K562 (cell line): Measurements from ENCODE around the gene DYSF. TPM values are rescaled to one million over a fixed set of nuclear protein-coding genes. Genes with fewer than 3 reads are reported as not detected.

Source experiments
- ATAC-seq: fragments of 200-7000 bp; cut with Tn5 transposase; 3 replicates; pipeline ENCODE4 v1.9.1; 2020; ENCODE audit warnings: moderate library complexity
- BruUV-seq: library from RNA; stranded (reverse); fragments of 400-500 nt; replicated peaks from 2 replicates; lab custom pipeline; 2021; lab: Mats Ljungman, UMichigan
- CTCF ChIA-PET: fragments of 300-600 bp; formaldehyde crosslinking; extraction: SDS; loops from one replicate; lab custom pipeline; 2021; ENCODE audit warnings: low intra/inter-chr PET ratio; lab: Yijun Ruan, JAX
- POLR2A ChIA-PET: fragments of 300-600, 350-650 bp; sonication (Branson Sonifier 250); formaldehyde crosslinking; extraction: SDS; loops from one replicate; lab custom pipeline; 2021; ENCODE audit warnings: antibody characterized with exemption, inconsistent platforms; lab: Yijun Ruan, JAX
- DNase-seq, 4 experiments: peaks; one replicate each; pipeline versions ENCODE4 v3.0.0 to v3.0.0-alpha.2; 2011 to 2018; ENCODE audit warnings: low spot score in 3 of 4, mixed read lengths in 3 of 4; ENCODE audit errors: extremely low read depth in 1 of 4
- FAIRE-seq: peaks from 2 replicates; lab custom pipeline; 2011; peaks lifted over from hg19 to GRCh38; lab: Jason Lieb, UNC
- H2AFZ ChIP-seq: 2 replicates; pipeline ENCODE4 v1.6.0; 2011; ENCODE audit warnings: low read depth, low read length, control low read depth, inconsistent platforms
- H3K27ac ChIP-seq: fragments of 200-600 bp; 3 replicates; pipeline ENCODE4 v1.8.0; 2011; ENCODE audit warnings: low read depth, mild to moderate bottlenecking, control low read depth, inconsistent platforms, low read length, moderate library complexity, mixed read lengths; ENCODE audit errors: extremely low read depth
- H3K27me3 ChIP-seq, 2 experiments: fragments of 300-600 bp in 1 of 2; 2 replicates in 1 of 2; 3 replicates in 1 of 2; pipeline versions ENCODE4 v1.6.0 to v1.8.0; 2011; ENCODE audit warnings: inconsistent platforms in 2 of 2, low read length in 2 of 2, mild to moderate bottlenecking in 1 of 2, mixed read lengths in 1 of 2, moderate library complexity in 1 of 2; ENCODE audit not compliant: control insufficient read depth in 2 of 2, insufficient read depth in 2 of 2
- H3K36me3 ChIP-seq: fragments of 300-600 bp; 3 replicates; pipeline ENCODE4 v1.8.0; 2011; ENCODE audit warnings: mild to moderate bottlenecking, low read length, inconsistent platforms; ENCODE audit not compliant: control insufficient read depth, insufficient read depth
- H3K4me1 ChIP-seq, 2 experiments: fragments of 200-600 bp in 1 of 2; replicated peaks in 1 of 2; 2 replicates in 1 of 2; 3 replicates in 1 of 2; pipeline versions ENCODE4 v1.5.1 to v1.8.0; 2011; ENCODE audit warnings: inconsistent platforms in 2 of 2, low read length in 2 of 2, mild to moderate bottlenecking in 1 of 2, mixed read lengths in 1 of 2, moderate library complexity in 1 of 2; ENCODE audit not compliant: control insufficient read depth in 2 of 2, insufficient read depth in 2 of 2
- H3K4me2 ChIP-seq: 2 replicates; pipeline ENCODE4 v1.6.1; 2011; ENCODE audit warnings: low read length, control low read depth, inconsistent platforms, mixed read lengths; ENCODE audit not compliant: insufficient read depth
- H3K4me3 ChIP-seq: fragments of 200-600 bp; sonication (generic), shearing (Covaris generic); 2 replicates; pipeline ENCODE4 v1.5.1; 2016; ENCODE audit warnings: control low read depth, inconsistent platforms
- H3K79me2 ChIP-seq: fragments of 200-600 bp; 3 replicates; pipeline ENCODE4 v1.8.0; 2011; ENCODE audit warnings: low read length, inconsistent platforms; ENCODE audit not compliant: control insufficient read depth, insufficient read depth
- H3K9ac ChIP-seq, 2 experiments: 2 replicates each; pipeline versions ENCODE4 v1.6.0 to v1.6.1; 2011; ENCODE audit warnings: low read depth in 2 of 2, low read length in 2 of 2, control low read depth in 1 of 2, inconsistent platforms in 1 of 2, mild to moderate bottlenecking in 1 of 2, mixed read lengths in 1 of 2; ENCODE audit not compliant: insufficient read depth in 1 of 2
- H3K9me1 ChIP-seq: one replicate; pipeline ENCODE4 v1.6.0; 2011; ENCODE audit warnings: inconsistent platforms, mild to moderate bottlenecking, low read length, moderate library complexity; ENCODE audit not compliant: control insufficient read depth, insufficient read depth
- H3K9me3 ChIP-seq: replicated peaks from 2 replicates; pipeline ENCODE4 v1.5.1; 2011; ENCODE audit warnings: low read depth, low read length, inconsistent platforms; ENCODE audit not compliant: control insufficient read depth, insufficient read depth
- H4K20me1 ChIP-seq: replicated peaks from 2 replicates; pipeline ENCODE4 v1.6.1; 2011; ENCODE audit warnings: low read length, inconsistent platforms, mixed read lengths; ENCODE audit not compliant: control insufficient read depth, insufficient read depth
- BHLHE40 ChIP-seq: IDR thresholded peaks from 2 replicates; pipeline ENCODE4 v1.6.1; 2011; ENCODE audit warnings: low read length, improper control_type of control experiment
- CREB3 ChIP-seq: fragments of 450-650 bp; conservative IDR thresholded peaks from 2 replicates; pipeline ENCODE4 v1.6.1; 2016; ENCODE audit warnings: missing genetic modification characterization, low read depth, mild to moderate bottlenecking, missing compliant biosample characterization, moderate library complexity
- E2F5 ChIP-seq: sonication (generic); formaldehyde crosslinking; IDR thresholded peaks from 2 replicates; pipeline ENCODE4 v1.8.0; 2022; ENCODE audit warnings: mild to moderate bottlenecking, missing genetic modification reagents
- HMG20A ChIP-seq: fragments of 450-650 bp; formaldehyde crosslinking; conservative IDR thresholded peaks from 2 replicates; pipeline ENCODE4 v1.4.0; 2020; ENCODE audit warnings: mild to moderate bottlenecking, mixed read lengths
- KDM1A ChIP-seq, 2 experiments: fragments of 450-650 bp; IDR thresholded peaks; 2 replicates each; pipeline ENCODE4 v1.6.1; 2016; ENCODE audit warnings: mild to moderate bottlenecking in 2 of 2
- RB1 ChIP-seq: fragments of 450-650 bp; IDR thresholded peaks from 2 replicates; pipeline ENCODE4 v1.6.1; 2017; ENCODE audit warnings: low read depth, mild to moderate bottlenecking
- RBM17 ChIP-seq: fragments of 200-400 bp; formaldehyde crosslinking; IDR thresholded peaks from 2 replicates; pipeline ENCODE4 v1.6.1; 2017; ENCODE audit warnings: low read depth, mild to moderate bottlenecking, low read length, borderline replicate concordance
- RBM25 ChIP-seq: fragments of 200-400 bp; formaldehyde crosslinking; IDR thresholded peaks from 2 replicates; pipeline ENCODE4 v1.6.1; 2018; ENCODE audit warnings: low read length, low read depth, moderate library complexity; ENCODE audit not compliant: severe bottlenecking
- RFX1 ChIP-seq: fragments of 450-650 bp; IDR thresholded peaks from 2 replicates; pipeline ENCODE4 v1.6.1; 2016; ENCODE audit warnings: mild to moderate bottlenecking, moderate library complexity
- SAFB2 ChIP-seq: fragments of 200-400 bp; formaldehyde crosslinking; IDR thresholded peaks from 2 replicates; pipeline ENCODE4 v1.6.1; 2018; ENCODE audit warnings: borderline replicate concordance, low read length, low read depth, moderate library complexity; ENCODE audit not compliant: severe bottlenecking
- SIN3A ChIP-seq, 2 experiments: fragments of 150-350 bp in 1 of 2; IDR thresholded peaks; 2 replicates each; pipeline ENCODE4 v1.6.1; 2011 to 2016; ENCODE audit warnings: borderline replicate concordance in 2 of 2, low read depth in 2 of 2, low read length in 2 of 2, mild to moderate bottlenecking in 2 of 2, moderate library complexity in 2 of 2; ENCODE audit not compliant: control insufficient read depth in 1 of 2
- SMARCB1 ChIP-seq: IDR thresholded peaks from 2 replicates; pipeline ENCODE4 v1.6.1; 2011; ENCODE audit warnings: improper control_type of control experiment, low read depth; ENCODE audit not compliant: insufficient read length
- SMC3 ChIP-seq: conservative IDR thresholded peaks from 2 replicates; pipeline ENCODE4 v1.6.1; 2011; ENCODE audit warnings: low read depth, low read length, improper control_type of control experiment; ENCODE audit not compliant: insufficient read depth
- ZHX1 ChIP-seq: fragments of 150-350 bp; conservative IDR thresholded peaks from 2 replicates; pipeline ENCODE4 v1.6.1; 2014; ENCODE audit warnings: low read length
- ZNF23 ChIP-seq: fragments of 250-450 bp; sonication (Bioruptor Pico); IDR thresholded peaks from 2 replicates; pipeline ENCODE4 v1.4.0; 2020; ENCODE audit warnings: mild to moderate bottlenecking
- ZNF511 ChIP-seq: sonication (generic); formaldehyde crosslinking; IDR thresholded peaks from 2 replicates; pipeline ENCODE4 v1.8.0; 2022; ENCODE audit warnings: mild to moderate bottlenecking, missing genetic modification reagents
- WGBS: fragments of 100-300 bp; shearing (Covaris generic); methylation state at CpG from one replicate; pipeline ENCODE4 v1.1.6; 2016; ENCODE audit warnings: low coverage, mixed read lengths; ENCODE audit not compliant: insufficient coverage; ENCODE audit errors: missing lambda C conversion rate; 5-methylcytosine and 5-hydroxymethylcytosine counted together
- in situ Hi-C: fragments of 300-500 bp; cut with MboI; formaldehyde crosslinking; loops from 4 replicates; pipeline ENCODE4 v1.15.0; 2018; ENCODE audit warnings: inconsistent platforms, mixed read lengths
- intact Hi-C: fragments of 100-400 bp; cut with micrococcal nuclease; formaldehyde crosslinking; loops from 2 replicates; pipeline ENCODE4 v1.14.2; 2022
- polyA plus RNA-seq, 8 experiments: library from polyadenylated mRNA; depleted of rRNA in 4 of 8; stranded (reverse) in 5 of 8; unstranded in 3 of 8; fragments of >200 nt; fragmentation: Nextera tagmentation in 2 of 8; fragmentation: Illumina TruSeq in 1 of 8; extraction: Ambion mirVana in 2 of 8; extraction: Trizol in 1 of 8; gene quantifications; 2 replicates each; pipeline versions ENCODE4 v1.2.1 to v1.2.3, GENCODE V29; 2011 to 2014; ENCODE audit warnings: inconsistent platforms in 1 of 8, missing spikeins in 1 of 8
- total RNA-seq, 7 experiments: library from RNA; depleted of rRNA in 6 of 7; stranded (reverse); fragments of >200 nt in 6 of 7; fragmentation: Illumina TruSeq in 2 of 7; extraction: Trizol in 2 of 7; gene quantifications; 2 replicates each; pipeline versions ENCODE4 v1.2.1 to v1.2.3, GENCODE V29; 2011 to 2021; ENCODE audit warnings: low replicate concordance in 1 of 7

The DYSF gene
- total and polyA plus RNA-seq, 9 of the 15 experiments (the other 6 are each of a cell fraction or from before 2014, with no cell fraction given), result 0.01 to 0.80 (median 0.29) TPM

GRCh38 chr2:71690876-71691475 is 237.6 kb downstream of the DYSF start:
- DNase-seq, result no peak
- ChIA-PET POLR2A (interaction anchor here (0.6 to 0.7 kb wide), 2 partner anchors 17 to 70 kb away, joined by 3 read pairs; no protein-coding TSS in a partner anchor), CTCF (no interaction called here)
- FAIRE-seq, result no peak
- Histone ChIP-seq H3K27me3 (peaks cover 34 to 85% of the 10 kb centered on the region in 2 experiments), H3K4me3 (no peak overlapping the region), H3K4me1 (peaks cover 0 to 4% of the 10 kb centered on the region in 2 experiments; a peak in 1 of 5 replicates), H2AFZ (no peak overlapping the region), H3K79me2 (no peaks in the 10 kb centered on the region), H3K27ac (no peak overlapping the region), H3K9ac (no peak overlapping the region), H4K20me1 (peaks cover 3% of the 10 kb centered on the region; the same call in 1 of the 2 replicates), H3K36me3 (no peaks in the 10 kb centered on the region), H3K9me1 (no peaks in the 10 kb centered on the region), H3K9me3 (no peaks in the 10 kb centered on the region), H3K4me2 (no peak overlapping the region)
- no peak for TF ChIP-seq E2F5 (CRISPR knock-in tag)
- TF ChIP-seq RBM25, result no peak
- TF ChIP-seq SMARCB1, result no peak
- no peak for TF ChIP-seq RFX1
- no peak for TF ChIP-seq SAFB2
- TF ChIP-seq ZHX1, result no peak
- no peak for TF ChIP-seq SMC3
- TF ChIP-seq BHLHE40, result no peak
- TF ChIP-seq SIN3A (IDR thresholded peaks at IDR 0.05; ENCODE audit: borderline replicate concordance in 2 of 2, control insufficient read depth in 1 of 2, low read depth in 2 of 2, low read length in 2 of 2), result no peak
- TF ChIP-seq HMG20A, result no peak
- TF ChIP-seq ZNF23, result no peak
- no peak for TF ChIP-seq RBM17
- TF ChIP-seq ZNF511, result no peak
- TF ChIP-seq KDM1A (IDR thresholded peaks at IDR 0.05), result no peak
- no peak for TF ChIP-seq RB1
- TF ChIP-seq CREB3, result no peak
- in situ Hi-C loops, result no loop called here
- no TSS peak for BruUV-seq
- no peak for ATAC-seq
- intact Hi-C loops, result no loop called here
- WGBS, result 2% methylated on average over 12 of the region's 12 CpGs
